Endothelial cell (in vitro differentiated cells): Measurements from ENCODE around the gene PIGC. TPM values are rescaled to one million over a fixed set of nuclear protein-coding genes. Genes with fewer than 3 reads are reported as not detected.

Experiments used
- DNase-seq: peaks from one replicate; pipeline ENCODE4 v3.0.0; 2021; ENCODE audit warnings: low spot score
- H3K27ac Mint-ChIP-seq: one replicate; pipeline ENCODE4 v1.8.0; 2021; ENCODE audit warnings: mixed read lengths, inconsistent platforms; ENCODE audit not compliant: unreplicated experiment
- H3K27me3 Mint-ChIP-seq: one replicate; pipeline ENCODE4 v1.8.0; 2021; ENCODE audit warnings: mild to moderate bottlenecking, moderate library complexity, mixed read lengths, inconsistent platforms; ENCODE audit not compliant: unreplicated experiment
- H3K36me3 Mint-ChIP-seq: one replicate; pipeline ENCODE4 v1.8.0; 2021; ENCODE audit warnings: mild to moderate bottlenecking, low read depth, mixed read lengths, inconsistent platforms; ENCODE audit not compliant: unreplicated experiment
- H3K4me1 Mint-ChIP-seq: one replicate; pipeline ENCODE4 v1.8.0; 2021; ENCODE audit warnings: mild to moderate bottlenecking, mixed read lengths, inconsistent platforms; ENCODE audit not compliant: unreplicated experiment
- H3K4me3 Mint-ChIP-seq: one replicate; pipeline ENCODE4 v1.8.0; 2021; ENCODE audit warnings: mild to moderate bottlenecking, mixed read lengths, inconsistent platforms; ENCODE audit not compliant: unreplicated experiment
- H3K9me3 Mint-ChIP-seq: one replicate; pipeline ENCODE4 v1.8.0; 2021; ENCODE audit warnings: mixed read lengths, inconsistent platforms; ENCODE audit not compliant: unreplicated experiment
- total RNA-seq: library from RNA; stranded (reverse); fragmentation: NEBNext Ultra II Directional; extraction: Animal tissue kit (Norgen Biotek cat#: 25700); gene quantifications from one replicate; pipeline ENCODE4 v1.2.1, GENCODE V29; 2021; ENCODE audit not compliant: unreplicated experiment
- TF ChIP-seq, protein P1 (sequence below): fragments of 200-600 bp; sonication (generic); IDR thresholded peaks from one replicate; pipeline ENCODE4 v1.5.0; 2021; ENCODE audit warnings: antibody characterized with exemption; ENCODE audit not compliant: unreplicated experiment

PIGC gene
- total RNA-seq, 1 donor from 2014 or later, result 23.7 TPM

DNA sequence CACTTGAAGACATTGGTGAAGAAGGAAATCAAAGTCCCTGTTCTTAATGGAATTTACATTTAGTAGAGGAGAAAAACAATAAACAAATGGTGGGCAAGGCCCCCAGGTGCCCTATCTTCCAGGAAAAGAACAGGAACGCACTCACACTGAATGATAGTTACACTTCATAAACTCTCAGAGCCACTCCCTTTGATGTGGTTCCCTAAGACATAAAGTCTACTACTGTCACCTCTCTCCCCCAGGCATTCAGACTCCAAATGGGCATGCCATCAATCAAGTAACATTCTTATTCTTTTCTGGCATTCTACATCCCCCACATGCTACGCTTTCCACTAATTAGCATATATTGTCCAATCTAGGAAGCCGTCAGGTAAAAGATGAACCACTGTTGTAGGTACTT lies 36.6 kb upstream of the PIGC start:
- Mint-ChIP-seq H3K36me3 (no peaks in the 10 kb centered on the region), H3K27me3 (peaks cover 2% of the 10 kb centered on the region), H3K9me3 (no peaks in the 10 kb centered on the region), H3K27ac (no peak overlapping the region), H3K4me3 (no peak overlapping the region), H3K4me1 (peaks cover 13% of the 10 kb centered on the region)
- TF ChIP-seq, protein P1, sequence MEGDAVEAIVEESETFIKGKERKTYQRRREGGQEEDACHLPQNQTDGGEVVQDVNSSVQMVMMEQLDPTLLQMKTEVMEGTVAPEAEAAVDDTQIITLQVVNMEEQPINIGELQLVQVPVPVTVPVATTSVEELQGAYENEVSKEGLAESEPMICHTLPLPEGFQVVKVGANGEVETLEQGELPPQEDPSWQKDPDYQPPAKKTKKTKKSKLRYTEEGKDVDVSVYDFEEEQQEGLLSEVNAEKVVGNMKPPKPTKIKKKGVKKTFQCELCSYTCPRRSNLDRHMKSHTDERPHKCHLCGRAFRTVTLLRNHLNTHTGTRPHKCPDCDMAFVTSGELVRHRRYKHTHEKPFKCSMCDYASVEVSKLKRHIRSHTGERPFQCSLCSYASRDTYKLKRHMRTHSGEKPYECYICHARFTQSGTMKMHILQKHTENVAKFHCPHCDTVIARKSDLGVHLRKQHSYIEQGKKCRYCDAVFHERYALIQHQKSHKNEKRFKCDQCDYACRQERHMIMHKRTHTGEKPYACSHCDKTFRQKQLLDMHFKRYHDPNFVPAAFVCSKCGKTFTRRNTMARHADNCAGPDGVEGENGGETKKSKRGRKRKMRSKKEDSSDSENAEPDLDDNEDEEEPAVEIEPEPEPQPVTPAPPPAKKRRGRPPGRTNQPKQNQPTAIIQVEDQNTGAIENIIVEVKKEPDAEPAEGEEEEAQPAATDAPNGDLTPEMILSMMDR, result no peak
- DNase-seq, result no peak

DNA sequence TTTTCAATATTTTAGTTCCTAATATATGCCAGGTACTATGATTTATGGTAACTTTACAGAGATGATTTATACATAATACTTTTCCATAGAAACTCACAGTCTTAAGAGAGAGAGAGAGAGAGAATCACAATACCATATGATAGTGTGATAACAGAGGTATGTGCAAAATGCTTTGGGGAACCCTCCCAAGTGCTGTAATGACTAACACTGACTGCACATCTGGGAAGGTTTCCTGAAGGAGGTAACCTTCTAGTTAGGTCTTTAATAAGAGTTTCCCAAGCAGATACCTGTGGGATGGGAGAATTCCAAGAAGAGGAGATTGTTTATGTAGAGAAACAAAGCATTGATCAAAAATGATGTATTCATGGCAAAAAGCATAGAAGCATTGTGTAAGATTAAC lies 34.6 kb upstream of the PIGC start:
- TF ChIP-seq, protein P1, result no peak
- Mint-ChIP-seq H3K9me3 (no peaks in the 10 kb centered on the region), H3K36me3 (no peaks in the 10 kb centered on the region), H3K4me1 (peaks cover 24% of the 10 kb centered on the region), H3K27me3 (peaks cover 2% of the 10 kb centered on the region), H3K27ac (no peak overlapping the region), H3K4me3 (no peak overlapping the region)
- no peak for DNase-seq

DNA sequence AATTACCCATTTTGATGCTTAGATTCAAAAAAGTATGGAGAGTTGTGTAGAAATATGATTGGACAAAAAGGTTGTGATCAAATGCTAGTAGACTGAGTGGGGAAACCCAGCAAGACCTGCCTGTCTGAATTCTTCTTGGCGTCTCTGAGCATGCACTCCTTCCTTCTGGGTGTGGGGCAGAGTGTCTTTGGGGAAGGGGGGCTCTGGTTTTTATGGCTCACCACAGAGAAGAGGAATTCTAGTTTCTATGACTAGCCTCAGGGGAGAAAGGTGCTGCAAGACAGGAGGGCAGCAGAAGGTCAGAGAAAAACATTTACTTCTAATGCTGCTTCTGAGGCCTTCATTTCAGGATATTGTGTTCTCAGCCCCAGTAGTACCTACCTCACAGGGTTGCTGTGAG lies 33.9 kb upstream of the PIGC start:
- Mint-ChIP-seq H3K27me3 (peaks cover 2% of the 10 kb centered on the region), H3K9me3 (no peaks in the 10 kb centered on the region), H3K36me3 (no peaks in the 10 kb centered on the region), H3K27ac (no peak overlapping the region), H3K4me1 (peaks cover 27% of the 10 kb centered on the region), H3K4me3 (no peak overlapping the region)
- DNase-seq, result no peak
- TF ChIP-seq, protein P1, result no peak

DNA sequence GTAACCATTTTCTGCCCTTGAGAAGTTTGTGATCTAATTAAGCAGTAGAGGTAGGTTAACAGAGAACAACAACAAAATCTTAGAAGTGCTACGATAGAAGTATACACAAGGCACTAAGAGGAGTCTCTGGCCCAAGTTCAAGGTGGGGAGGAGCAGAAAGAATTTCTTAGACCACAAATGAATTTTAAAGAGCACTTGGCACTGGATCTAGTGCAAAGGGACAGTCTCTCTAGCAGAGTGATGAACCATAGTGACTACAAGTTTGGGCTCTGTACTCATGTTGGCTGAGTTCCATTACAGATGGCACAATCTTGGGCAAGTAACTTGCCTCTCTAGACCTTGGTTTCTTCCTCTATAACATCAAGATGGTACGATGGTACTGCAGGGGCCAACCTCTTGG lies 33.3 kb upstream of the PIGC start:
- no peaks in the 10 kb centered on the region for H3K9me3 Mint-ChIP-seq

DNA sequence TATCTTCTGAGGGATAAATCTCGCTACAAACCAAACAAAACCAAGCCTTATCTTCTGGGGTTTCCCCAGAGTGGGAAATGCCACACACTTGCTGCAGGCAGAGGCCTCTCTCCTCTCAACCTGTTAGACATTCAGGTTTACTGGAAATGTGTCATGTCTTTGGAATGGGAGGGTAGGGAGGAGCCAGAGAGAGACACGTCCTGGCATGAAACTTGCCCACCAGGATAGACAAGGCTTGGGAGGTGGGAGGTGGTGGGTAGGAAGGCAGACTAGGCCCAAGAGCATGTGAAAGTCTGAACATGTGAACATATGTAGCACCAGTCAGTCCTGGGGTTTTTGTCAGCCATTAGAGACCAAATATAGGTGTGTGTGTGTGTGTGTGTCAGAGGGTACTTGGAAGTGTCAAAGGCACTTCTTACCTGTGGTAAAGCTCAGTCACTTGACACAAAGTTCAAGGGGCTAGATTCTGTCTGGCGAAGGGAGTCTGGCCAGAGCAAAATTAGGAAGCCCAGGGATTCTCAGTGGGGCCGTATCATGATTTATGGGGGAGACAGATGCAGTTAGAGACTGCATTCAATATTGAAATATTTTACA lies 32.4 kb upstream of the PIGC start:
- no peaks in the 10 kb centered on the region for H3K36me3 Mint-ChIP-seq

More for the DNA sequence above, 33.3 kb upstream of the PIGC start:
- Mint-ChIP-seq H3K36me3 (no peaks in the 10 kb centered on the region), H3K27me3 (peaks cover 2% of the 10 kb centered on the region), H3K4me3 (no peak overlapping the region), H3K27ac (no peak overlapping the region), H3K4me1 (peaks cover 31% of the 10 kb centered on the region)
- DNase-seq, result no peak
- TF ChIP-seq, protein P1, result no peak

More for the DNA sequence above, 32.4 kb upstream of the PIGC start:
- H3K4me1 Mint-ChIP-seq, result peaks cover 35% of the 10 kb centered on the region
- TF ChIP-seq, protein P1, result no peak
- no peaks in the 10 kb centered on the region for H3K27me3 Mint-ChIP-seq
- H3K9me3 Mint-ChIP-seq, result no peaks in the 10 kb centered on the region
- H3K27ac Mint-ChIP-seq, result no peak overlapping the region
- no peak overlapping the region for H3K4me3 Mint-ChIP-seq
- DNase-seq, result no peak
